K562 (cell line): ENCODE data around the gene SLC44A5.

Source experiments
- CREB3L1 ChIP-seq: fragments of 450-650 bp; IDR thresholded peaks from 2 replicates; pipeline ENCODE4 v1.6.1; 2014; ENCODE audit warnings: low read depth, mild to moderate bottlenecking, moderate library complexity, borderline replicate concordance
- CTCF ChIP-seq, 3 experiments: IDR thresholded peaks in 2 of 3; conservative IDR thresholded peaks in 1 of 3; 2 replicates each; pipeline ENCODE4 v1.5.1; 2011 to 2012; ENCODE audit warnings: low read length in 3 of 3, mild to moderate bottlenecking in 3 of 3, control low read depth in 2 of 3, improper control_type of control experiment in 1 of 3, inconsistent platforms in 1 of 3, low read depth in 1 of 3, mixed read lengths in 1 of 3, moderate library complexity in 1 of 3; ENCODE audit not compliant: insufficient read depth in 2 of 3
- EZH2 ChIP-seq: IDR thresholded peaks from 2 replicates; pipeline ENCODE4 v1.6.1; 2012; ENCODE audit warnings: low read depth, mild to moderate bottlenecking, inconsistent platforms, low read length, borderline replicate concordance
- FOXJ3 ChIP-seq: sonication (generic); formaldehyde crosslinking; IDR thresholded peaks from 2 replicates; pipeline ENCODE4 v1.4.0; 2020; ENCODE audit warnings: mild to moderate bottlenecking, missing genetic modification reagents
- NELFE ChIP-seq: IDR thresholded peaks from 2 replicates; pipeline ENCODE4 v1.6.1; 2011; ENCODE audit warnings: mild to moderate bottlenecking; ENCODE audit not compliant: insufficient read depth, insufficient read length
- NFE2L1 ChIP-seq: fragments of 450-650 bp; IDR thresholded peaks from 2 replicates; pipeline ENCODE4 v1.6.1; 2016; ENCODE audit warnings: missing genetic modification characterization, low read depth, mild to moderate bottlenecking, missing compliant biosample characterization, moderate library complexity, borderline replicate concordance
- POLR2AphosphoS5 ChIP-seq: IDR thresholded peaks from 2 replicates; pipeline ENCODE4 v1.6.1; 2011; ENCODE audit warnings: mild to moderate bottlenecking, low read depth, low read length, moderate library complexity; ENCODE audit not compliant: control insufficient read depth, insufficient read depth
- SMAD3 ChIP-seq: fragments of 450-650 bp; formaldehyde crosslinking; conservative IDR thresholded peaks from 2 replicates; pipeline ENCODE4 v1.4.0; 2020; ENCODE audit warnings: mild to moderate bottlenecking
- TAF1 ChIP-seq: IDR thresholded peaks from 2 replicates; pipeline ENCODE4 v1.6.1; 2011; ENCODE audit warnings: mild to moderate bottlenecking, low read length, moderate library complexity; ENCODE audit not compliant: insufficient read depth, control insufficient read depth, severe bottlenecking; ENCODE audit errors: extremely low read depth
- TRIM24 ChIP-seq, 2 experiments: fragments of 450-650 bp; IDR thresholded peaks; 2 replicates each; pipeline ENCODE4 v1.6.1; 2016
- ZC3H11A ChIP-seq: IDR thresholded peaks from 2 replicates; pipeline ENCODE4 v1.6.1; 2012; ENCODE audit warnings: low read depth, low read length, improper control_type of control experiment
- ZKSCAN1 ChIP-seq: fragments of 150-350 bp; IDR thresholded peaks from 2 replicates; pipeline ENCODE4 v1.6.1; 2016; ENCODE audit warnings: low read depth, low read length
- ZNF277 ChIP-seq: fragments of 250-450 bp; sonication (Bioruptor Pico); IDR thresholded peaks from 2 replicates; pipeline ENCODE4 v1.8.0; 2022; ENCODE audit warnings: inconsistent platforms, mild to moderate bottlenecking, moderate library complexity, borderline replicate concordance
- ZNF586 ChIP-seq: fragments of 450-650 bp; formaldehyde crosslinking; conservative IDR thresholded peaks from 2 replicates; pipeline ENCODE4 v1.4.0; 2020; ENCODE audit warnings: mild to moderate bottlenecking, moderate library complexity

- no peak for TF ChIP-seq ZNF277 (CRISPR knock-in tag)
- TF ChIP-seq NFE2L1 (tag), result no peak
- no peak for TF ChIP-seq CREB3L1
- no peak for TF ChIP-seq EZH2
- no peak for TF ChIP-seq ZC3H11A
- TF ChIP-seq NELFE, result no peak
- no peak for TF ChIP-seq CTCF (IDR thresholded peaks at IDR 0.05 in 2 of 3, conservative IDR thresholded peaks at IDR 0.05 in 1 of 3; ENCODE audit: insufficient read depth in 2 of 3, low read depth in 1 of 3, low read length in 3 of 3)
- TF ChIP-seq POLR2AphosphoS5, result no peak
- no peak for TF ChIP-seq ZNF586 (CRISPR knock-in tag)
- no peak for TF ChIP-seq TRIM24 (IDR thresholded peaks at IDR 0.05)
- no peak for TF ChIP-seq TAF1
- no peak for TF ChIP-seq ZKSCAN1
- TF ChIP-seq FOXJ3 (CRISPR knock-in tag), result no peak
- no peak for TF ChIP-seq SMAD3 (CRISPR knock-in tag)
Observed at GRCh38 chr1:75276385-75276784, 334.5 kb downstream of the SLC44A5 start.
